ENCODE measurements around the gene BSN. TPM values are rescaled to one million over a fixed set of nuclear protein-coding genes. Genes with fewer than 3 reads are reported as not detected.

The BSN gene
- total RNA-seq, 5 donors from 2014 or later (not counting 1 experiment from before 2014, with no cell fraction given): 0.08 to 0.44 (median 0.32) TPM

GRCh38 chr3:49663831-49664230, 109.6 kb downstream of the BSN start:
- Histone ChIP-seq H3K27ac (ENCODE audit: low read length) (no peak overlapping the region), H3K4me1 (ENCODE audit: control insufficient read depth in 1 of 2, extremely low read depth in 1 of 2, insufficient read depth in 2 of 2, low read length in 2 of 2) (no peaks in the 10 kb centered on the region), H3K9me3 (no peaks in the 10 kb centered on the region), H3K4me3 (ENCODE audit: control insufficient read depth in 1 of 2, extremely low read depth in 1 of 2, low read length in 1 of 2) (no peak overlapping the region), H3K36me3 (ENCODE audit: control insufficient read depth in 2 of 2, extremely low read depth in 1 of 2, insufficient read depth in 1 of 2, low read length in 1 of 2) (no peaks in the 10 kb centered on the region), H3K27me3 (replicated peaks in 1 of 2; ENCODE audit: control insufficient read depth in 2 of 2, extremely low read depth in 1 of 2, insufficient read depth in 2 of 2, low read length in 1 of 2) (peaks cover 0 to 49% of the 10 kb centered on the region in 2 experiments)
- ChIA-PET CTCF (no interaction called here), POLR2A (no interaction called here)
- no peaks in the 10 kb centered on the region for H3K36me3 Mint-ChIP-seq
- no peaks in the 10 kb centered on the region for H3K4me1 Mint-ChIP-seq
- DNase-seq (no peak), ATAC-seq (replicated peaks in 1 of 4) (no peak)
- H3K9me3 Mint-ChIP-seq: no peaks in the 10 kb centered on the region
- no peak overlapping the region for H3K27ac Mint-ChIP-seq
- WGBS (ENCODE audit: insufficient coverage): 92% methylated on average over 1 of the region's 1 CpG
- no peak overlapping the region for H3K4me3 Mint-ChIP-seq
- peaks cover 0 to 2% of the 10 kb centered on the region in 2 donors for H3K27me3 Mint-ChIP-seq

- ATAC-seq (replicated peaks in 1 of 4) (no peak), DNase-seq (no peak)
- Histone ChIP-seq H3K4me3 (ENCODE audit: control insufficient read depth in 1 of 2, extremely low read depth in 1 of 2, low read length in 1 of 2) (no peak overlapping the region), H3K27me3 (replicated peaks in 1 of 2; ENCODE audit: control insufficient read depth in 2 of 2, extremely low read depth in 1 of 2, insufficient read depth in 2 of 2, low read length in 1 of 2) (peaks cover 0 to 49% of the 10 kb centered on the region in 2 experiments), H3K4me1 (ENCODE audit: control insufficient read depth in 1 of 2, extremely low read depth in 1 of 2, insufficient read depth in 2 of 2, low read length in 2 of 2) (no peaks in the 10 kb centered on the region), H3K9me3 (no peaks in the 10 kb centered on the region), H3K36me3 (ENCODE audit: control insufficient read depth in 2 of 2, extremely low read depth in 1 of 2, insufficient read depth in 1 of 2, low read length in 1 of 2) (no peaks in the 10 kb centered on the region), H3K27ac (ENCODE audit: low read length) (no peak overlapping the region)
- H3K27me3 Mint-ChIP-seq: peaks cover 0 to 2% of the 10 kb centered on the region in 2 donors
- no peak overlapping the region for H3K27ac Mint-ChIP-seq
- WGBS (ENCODE audit: insufficient coverage): 90% methylated on average over 8 of the region's 11 CpGs
- CTCF ChIA-PET: no interaction called here
- no peaks in the 10 kb centered on the region for H3K36me3 Mint-ChIP-seq
- H3K9me3 Mint-ChIP-seq: no peaks in the 10 kb centered on the region
- H3K4me3 Mint-ChIP-seq: no peak overlapping the region
- no peaks in the 10 kb centered on the region for H3K4me1 Mint-ChIP-seq
- POLR2A ChIA-PET: no interaction called here
Observed at GRCh38 chr3:49664300-49664699, 110.0 kb downstream of the BSN start.

- peaks cover 0 to 42% of the 10 kb centered on the region in 2 experiments for H3K27me3 ChIP-seq (replicated peaks in 1 of 2; ENCODE audit: control insufficient read depth in 2 of 2, extremely low read depth in 1 of 2, insufficient read depth in 2 of 2, low read length in 1 of 2)
- peaks cover 0 to 2% of the 10 kb centered on the region in 2 donors for H3K27me3 Mint-ChIP-seq
- no peak overlapping the region for H3K27ac Mint-ChIP-seq
Observed at GRCh38 chr3:49665822-49666519, 111.7 kb downstream of the BSN start.

GRCh38 chr3:49666592-49666991, 112.3 kb downstream of the BSN start:
- no peaks in the 10 kb centered on the region for H3K36me3 ChIP-seq (ENCODE audit: control insufficient read depth in 2 of 2, extremely low read depth in 1 of 2, insufficient read depth in 1 of 2, low read length in 1 of 2)
- no peaks in the 10 kb centered on the region for H3K9me3 ChIP-seq
- H3K27me3 ChIP-seq (replicated peaks in 1 of 2; ENCODE audit: control insufficient read depth in 2 of 2, extremely low read depth in 1 of 2, insufficient read depth in 2 of 2, low read length in 1 of 2): peaks cover 0 to 36% of the 10 kb centered on the region in 2 experiments
- H3K4me1 ChIP-seq (ENCODE audit: control insufficient read depth in 1 of 2, extremely low read depth in 1 of 2, insufficient read depth in 2 of 2, low read length in 2 of 2): no peaks in the 10 kb centered on the region
- ATAC-seq (replicated peaks in 1 of 4): no peak
- H3K36me3 Mint-ChIP-seq: no peaks in the 10 kb centered on the region
- H3K4me3 ChIP-seq (ENCODE audit: control insufficient read depth in 1 of 2, extremely low read depth in 1 of 2, low read length in 1 of 2): no peak overlapping the region
- DNase-seq: no peak
- no peaks in the 10 kb centered on the region for H3K9me3 Mint-ChIP-seq
- H3K27me3 Mint-ChIP-seq: peaks cover 0 to 2% of the 10 kb centered on the region in 2 donors
- ChIA-PET CTCF (interaction anchor here in 1 of 2 donors (1.9 kb wide), 1 partner anchor 127 kb away, joined by 5 read pairs; no protein-coding TSS in a partner anchor), POLR2A (no interaction called here)
- H3K4me3 Mint-ChIP-seq: no peak overlapping the region
- H3K4me1 Mint-ChIP-seq: peaks cover 0 to 5% (median 0%) of the 10 kb centered on the region in 3 donors
- H3K27ac ChIP-seq (ENCODE audit: low read length): no peak overlapping the region
- no peak overlapping the region for H3K27ac Mint-ChIP-seq
- 81% methylated on average over 3 of the region's 8 CpGs for WGBS (ENCODE audit: insufficient coverage)

More at GRCh38 chr3:49665822-49666519, 111.7 kb downstream of the BSN start:
- no peak for ATAC-seq (replicated peaks in 1 of 4)
- Histone ChIP-seq H3K4me1 (ENCODE audit: control insufficient read depth in 1 of 2, extremely low read depth in 1 of 2, insufficient read depth in 2 of 2, low read length in 2 of 2) (no peaks in the 10 kb centered on the region), H3K36me3 (ENCODE audit: control insufficient read depth in 2 of 2, extremely low read depth in 1 of 2, insufficient read depth in 1 of 2, low read length in 1 of 2) (no peaks in the 10 kb centered on the region), H3K27ac (ENCODE audit: low read length) (no peak overlapping the region), H3K4me3 (ENCODE audit: control insufficient read depth in 1 of 2, extremely low read depth in 1 of 2, low read length in 1 of 2) (no peak overlapping the region), H3K9me3 (no peaks in the 10 kb centered on the region)
- no peak for DNase-seq
- no peaks in the 10 kb centered on the region for H3K4me1 Mint-ChIP-seq
- H3K36me3 Mint-ChIP-seq: no peaks in the 10 kb centered on the region
- whole genome bisulfite sequencing (ENCODE audit: insufficient coverage): 92% methylated on average over 2 of the region's 6 CpGs
- H3K9me3 Mint-ChIP-seq: no peaks in the 10 kb centered on the region
- no peak overlapping the region for H3K4me3 Mint-ChIP-seq
- ChIA-PET CTCF (interaction anchor here in 1 of 2 donors (1.9 kb wide), 1 partner anchor 126 kb away, joined by 5 read pairs; no protein-coding TSS in a partner anchor), POLR2A (no interaction called here)

GRCh38 chr3:49667701-49668413, 113.6 kb downstream of the BSN start:
- ChIA-PET CTCF (interaction anchor here (0.7 to 1.9 kb wide), 2 partner anchors 128 to 1767 kb away, joined by 5 to 11 read pairs; no protein-coding TSS in a partner anchor), POLR2A (no interaction called here)
- DNase-seq: no peak
- Mint-ChIP-seq H3K36me3 (no peaks in the 10 kb centered on the region), H3K27me3 (peaks cover 0 to 2% of the 10 kb centered on the region in 2 donors), H3K4me3 (no peak overlapping the region), H3K4me1 (peaks cover 5 to 13% (median 7%) of the 10 kb centered on the region in 3 donors), H3K9me3 (no peaks in the 10 kb centered on the region), H3K27ac (no peak overlapping the region)
- Histone ChIP-seq H3K27me3 (replicated peaks in 1 of 2; ENCODE audit: control insufficient read depth in 2 of 2, extremely low read depth in 1 of 2, insufficient read depth in 2 of 2, low read length in 1 of 2) (peaks cover 0 to 28% of the 10 kb centered on the region in 2 experiments), H3K9me3 (no peaks in the 10 kb centered on the region), H3K36me3 (ENCODE audit: control insufficient read depth in 2 of 2, extremely low read depth in 1 of 2, insufficient read depth in 1 of 2, low read length in 1 of 2) (no peaks in the 10 kb centered on the region), H3K4me3 (ENCODE audit: control insufficient read depth in 1 of 2, extremely low read depth in 1 of 2, low read length in 1 of 2) (no peak overlapping the region), H3K27ac (ENCODE audit: low read length) (no peak overlapping the region), H3K4me1 (ENCODE audit: control insufficient read depth in 1 of 2, extremely low read depth in 1 of 2, insufficient read depth in 2 of 2, low read length in 2 of 2) (no peaks in the 10 kb centered on the region)
- 81% methylated on average over 21 of the region's 25 CpGs for WGBS (ENCODE audit: insufficient coverage)
- no peak for ATAC-seq (replicated peaks in 1 of 4)

- DNase-seq: no peak
- Histone ChIP-seq H3K36me3 (ENCODE audit: control insufficient read depth in 2 of 2, extremely low read depth in 1 of 2, insufficient read depth in 1 of 2, low read length in 1 of 2) (no peaks in the 10 kb centered on the region), H3K4me3 (ENCODE audit: control insufficient read depth in 1 of 2, extremely low read depth in 1 of 2, low read length in 1 of 2) (no peak overlapping the region), H3K4me1 (ENCODE audit: control insufficient read depth in 1 of 2, extremely low read depth in 1 of 2, insufficient read depth in 2 of 2, low read length in 2 of 2) (peaks cover 4 to 5% of the 10 kb centered on the region in 2 experiments), H3K27ac (ENCODE audit: low read length) (no peak overlapping the region), H3K27me3 (replicated peaks in 1 of 2; ENCODE audit: control insufficient read depth in 2 of 2, extremely low read depth in 1 of 2, insufficient read depth in 2 of 2, low read length in 1 of 2) (peaks cover 0 to 23% of the 10 kb centered on the region in 2 experiments), H3K9me3 (no peaks in the 10 kb centered on the region)
- Mint-ChIP-seq H3K9me3 (no peaks in the 10 kb centered on the region), H3K36me3 (no peaks in the 10 kb centered on the region), H3K4me3 (no peak overlapping the region), H3K4me1 (peaks cover 9 to 17% (median 11%) of the 10 kb centered on the region in 3 donors), H3K27ac (peak overlapping the region in 1 of 2 donors; percentile 1), H3K27me3 (peaks cover 0 to 2% of the 10 kb centered on the region in 2 donors)
- 62% methylated on average over 5 of the region's 5 CpGs for WGBS (ENCODE audit: insufficient coverage)
- ChIA-PET POLR2A (no interaction called here), CTCF (no interaction called here)
- no peak for ATAC-seq (replicated peaks in 1 of 4)
Observed at GRCh38 chr3:49668414-49668797, 114.1 kb downstream of the BSN start.

Data from T-cell (primary cell).